ENCODE data around the gene SELENOV.

GRCh38 chr19:39467941-39468340 lies 47.0 kb upstream of the SELENOV start:
- TF ChIP-seq CTCF (conservative IDR thresholded peaks at IDR 0.05 in 1 of 2, IDR thresholded peaks at IDR 0.05 in 1 of 2; ENCODE audit: extremely low read depth in 1 of 2, insufficient read depth in 1 of 2, low read depth in 1 of 2, low read length in 2 of 2) (no peak), EZH2 (IDR thresholded peaks at IDR 0.05; ENCODE audit: borderline replicate concordance, low read length) (no peak)

Measured in mammary epithelial cell (primary cell).